ENCODE results near the gene GADD45G. TPM values are rescaled to one million over a fixed set of nuclear protein-coding genes. Genes with fewer than 3 reads are reported as not detected.

GADD45G gene
- total and polyA plus RNA-seq, 5 experiments from 2014 or later, result 0.21 to 3.7 (median 0.87) TPM; not detected in 1

- no peak for DNase-seq
- Mint-ChIP-seq H3K4me3 (no peak overlapping the region), H3K4me1 (peaks cover 11 to 30% (median 25%) of the 10 kb centered on the region in 4 donors), H3K27ac (no peak overlapping the region), H3K9me3 (no peaks in the 10 kb centered on the region), H3K27me3 (peaks cover 7 to 24% (median 15%) of the 10 kb centered on the region in 5 donors), H3K36me3 (no peaks in the 10 kb centered on the region)
- no peak for ATAC-seq
- POLR2A ChIA-PET, result no interaction called here
Observed at GRCh38 chr9:89577363-89577762, 27.4 kb upstream of the GADD45G start.

GRCh38 chr9:89579741-89580385 is 24.9 kb upstream of the GADD45G start:
- H3K9me3 Mint-ChIP-seq, result peaks cover 2 to 10% (median 4%) of the 10 kb centered on the region in 9 donors
- DNase-seq, result peak in 5 of 10 donors; percentile 24 to 69 (median 32)
- peak overlapping the region in 4 of 10 donors; percentile 13 to 60 (median 22) for H3K27ac Mint-ChIP-seq
- H3K4me3 Mint-ChIP-seq, result peak overlapping the region in 7 of 10 donors; percentile 23 to 54 (median 40)
- H3K36me3 Mint-ChIP-seq, result peaks cover 0 to 10% (median 4%) of the 10 kb centered on the region in 3 donors
- POLR2A ChIA-PET, result no interaction called here
- peaks cover 11 to 18% (median 15%) of the 10 kb centered on the region in 4 donors for H3K4me1 Mint-ChIP-seq
- H3K27me3 Mint-ChIP-seq, result peaks cover 14 to 45% (median 24%) of the 10 kb centered on the region in 5 donors
- ATAC-seq, result peak; percentile 71 to 92

DNA sequence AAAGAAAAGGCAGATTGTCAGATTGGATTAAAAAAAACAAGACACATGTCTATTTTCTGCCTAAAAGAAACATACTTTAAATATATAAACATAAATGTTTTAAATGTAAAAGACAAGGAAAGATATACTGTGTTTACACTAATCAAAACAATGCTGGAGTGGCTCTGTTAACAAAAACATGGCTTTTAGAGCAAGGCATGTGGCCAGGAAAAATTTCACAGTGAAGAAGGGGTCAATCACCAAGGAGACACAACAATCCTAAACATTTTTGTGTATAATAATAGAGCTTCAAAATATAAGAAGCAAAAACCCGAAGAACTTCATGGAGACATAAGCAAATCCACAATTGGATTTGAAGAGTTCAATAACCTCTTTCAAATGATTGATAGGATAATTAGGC is 18.5 kb upstream of the GADD45G start:
- DNase-seq (no peak), ATAC-seq (no peak)
- H3K27ac Mint-ChIP-seq, result no peak overlapping the region
- POLR2A ChIA-PET, result no interaction called here
- H3K4me3 Mint-ChIP-seq, result no peak overlapping the region
- peaks cover 7 to 29% (median 15%) of the 10 kb centered on the region in 5 donors for H3K27me3 Mint-ChIP-seq
- H3K9me3 Mint-ChIP-seq, result peaks cover 2 to 10% (median 4%) of the 10 kb centered on the region in 9 donors
- H3K4me1 Mint-ChIP-seq, result no peaks in the 10 kb centered on the region
- peaks cover 0 to 10% (median 4%) of the 10 kb centered on the region in 3 donors for H3K36me3 Mint-ChIP-seq

DNA sequence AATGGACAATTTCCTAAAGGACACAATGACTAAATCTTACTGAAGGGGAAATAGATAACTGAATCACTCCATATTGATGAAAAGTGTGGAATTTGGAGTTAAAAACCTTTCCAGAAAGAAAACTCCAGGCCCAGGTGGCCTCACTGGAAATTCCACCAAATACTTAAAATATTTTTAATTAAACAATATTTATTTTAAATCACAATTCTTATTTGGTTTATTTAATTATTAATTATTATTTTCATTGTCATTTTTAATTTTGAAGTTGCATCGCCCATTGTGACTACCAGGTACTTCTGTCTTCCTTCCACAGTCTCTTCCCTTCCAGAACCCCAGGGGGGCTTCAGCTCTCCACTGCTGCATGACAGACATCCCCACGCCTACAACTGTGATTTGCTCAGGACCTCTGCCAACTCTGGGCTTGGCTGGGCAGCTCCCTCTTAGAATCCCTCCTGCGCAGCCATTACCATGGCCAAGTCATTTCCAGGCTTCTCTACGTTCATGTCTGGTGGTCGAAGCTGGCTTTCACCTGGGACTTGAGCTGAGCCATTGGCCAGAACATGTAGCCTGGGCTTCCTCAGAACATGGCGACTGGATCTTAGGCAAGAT is 16.4 kb upstream of the GADD45G start:
- no peak overlapping the region for H3K4me3 Mint-ChIP-seq
- POLR2A ChIA-PET, result no interaction called here
- no peaks in the 10 kb centered on the region for H3K4me1 Mint-ChIP-seq
- peaks cover 0 to 10% (median 4%) of the 10 kb centered on the region in 3 donors for H3K36me3 Mint-ChIP-seq
- ATAC-seq (no peak), DNase-seq (peak in 1 of 10 donors; percentile 50)
- H3K9me3 Mint-ChIP-seq, result peaks cover 0 to 10% (median 4%) of the 10 kb centered on the region in 9 donors
- no peak overlapping the region for H3K27ac Mint-ChIP-seq
- H3K27me3 Mint-ChIP-seq, result peaks cover 7 to 23% (median 16%) of the 10 kb centered on the region in 5 donors

- no peak overlapping the region for H3K27ac Mint-ChIP-seq
- peaks cover 0 to 4% (median 0%) of the 10 kb centered on the region in 4 donors for H3K4me1 Mint-ChIP-seq
Observed at GRCh38 chr9:89590415-89590814, 14.4 kb upstream of the GADD45G start.

DNA sequence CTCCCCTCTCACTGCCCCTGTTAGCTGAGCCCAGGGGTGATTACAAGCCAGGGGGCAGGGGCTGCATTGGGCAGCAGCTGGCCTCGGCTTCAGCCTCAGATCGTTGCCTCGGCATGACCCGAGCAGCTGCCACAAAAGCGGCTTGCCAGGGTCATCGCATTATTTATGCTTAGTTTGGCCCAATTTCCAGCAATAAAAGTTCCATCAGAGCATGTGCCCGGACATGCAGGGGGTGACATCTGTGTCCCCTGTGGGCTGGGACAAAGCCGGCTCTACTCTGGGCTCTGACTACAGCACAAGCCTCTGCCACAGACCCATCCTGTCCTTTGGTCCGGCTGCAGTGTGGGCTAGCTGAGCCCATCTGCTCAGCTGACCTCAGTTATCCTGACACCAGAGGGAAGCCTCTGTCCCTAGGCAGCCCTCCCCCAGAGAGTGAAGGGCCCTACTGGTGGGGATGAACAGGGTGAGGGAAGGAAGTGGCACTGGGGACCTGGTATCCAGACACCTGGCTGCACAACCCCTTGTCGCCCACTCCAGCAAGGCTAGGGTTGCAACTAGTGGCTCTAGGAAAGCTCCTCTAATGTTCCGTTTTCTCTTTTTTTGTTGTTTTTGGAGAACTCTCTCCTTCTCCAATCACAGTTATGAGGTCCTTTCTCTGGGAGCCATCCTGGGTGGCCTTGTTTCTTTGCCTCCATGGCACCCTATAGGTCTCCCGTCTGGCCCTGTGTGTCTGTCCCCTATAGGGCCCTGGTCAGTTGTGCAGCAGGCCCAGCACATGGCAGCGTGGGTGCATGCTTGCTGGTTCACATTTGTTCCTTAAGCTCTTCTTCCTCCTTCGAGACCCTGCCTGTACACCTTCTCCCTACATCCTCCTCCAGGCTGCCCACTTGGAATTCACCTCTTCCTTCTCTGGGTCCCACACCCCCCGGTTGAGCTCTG is 13.3 kb upstream of the GADD45G start:
- Mint-ChIP-seq H3K4me1 (peaks cover 0 to 4% (median 0%) of the 10 kb centered on the region in 4 donors), H3K27ac (no peak overlapping the region), H3K4me3 (no peak overlapping the region), H3K27me3 (peaks cover 6 to 21% (median 14%) of the 10 kb centered on the region in 5 donors), H3K36me3 (no peaks in the 10 kb centered on the region), H3K9me3 (no peaks in the 10 kb centered on the region)
- POLR2A ChIA-PET, result interaction anchor here (0.6 kb wide), 1 partner anchor 264 kb away, joined by 4 read pairs; no protein-coding TSS in a partner anchor
- DNase-seq (peak in 1 of 10 donors; percentile 7), ATAC-seq (no peak)

More at GRCh38 chr9:89590415-89590814, 14.4 kb upstream of the GADD45G start:
- DNase-seq (no peak), ATAC-seq (no peak)
- Mint-ChIP-seq H3K9me3 (no peaks in the 10 kb centered on the region), H3K27me3 (peaks cover 6 to 21% (median 14%) of the 10 kb centered on the region in 5 donors), H3K4me3 (no peak overlapping the region), H3K36me3 (no peaks in the 10 kb centered on the region)
- POLR2A ChIA-PET, result no interaction called here

DNA sequence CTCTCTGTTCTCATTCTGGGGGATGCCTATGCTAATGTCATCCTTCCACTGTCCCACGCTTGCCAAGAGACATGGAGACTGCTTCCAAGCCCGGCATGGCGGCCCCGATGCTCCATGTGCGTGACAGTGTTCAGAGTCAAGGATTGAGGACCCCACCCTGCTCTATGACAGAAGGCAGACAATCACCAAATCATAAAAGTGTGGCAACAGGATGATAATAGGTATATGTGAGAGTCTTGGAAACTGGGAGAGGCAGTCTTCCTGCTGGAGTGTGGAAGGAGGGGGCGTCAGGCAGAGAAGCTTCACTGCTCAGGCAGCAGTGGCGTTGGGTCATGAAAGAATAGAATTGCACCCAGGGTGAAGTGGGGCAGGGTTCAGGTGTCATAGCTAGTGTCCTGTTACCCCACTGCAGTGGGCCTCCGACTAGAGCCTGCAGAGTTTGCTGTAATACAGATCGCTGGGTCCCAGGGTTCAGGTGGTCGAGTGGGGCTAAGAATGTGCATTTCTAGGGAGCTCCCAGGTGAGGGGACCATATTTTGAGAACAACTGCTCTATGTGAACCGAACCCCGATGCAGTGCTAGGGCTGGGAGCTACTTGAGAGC is 12.5 kb upstream of the GADD45G start:
- Mint-ChIP-seq H3K4me1 (peaks cover 0 to 4% (median 0%) of the 10 kb centered on the region in 4 donors), H3K36me3 (no peaks in the 10 kb centered on the region), H3K27ac (no peak overlapping the region), H3K9me3 (no peaks in the 10 kb centered on the region), H3K27me3 (peaks cover 6 to 21% (median 14%) of the 10 kb centered on the region in 5 donors), H3K4me3 (no peak overlapping the region)
- POLR2A ChIA-PET, result interaction anchor here (0.6 kb wide), 1 partner anchor 265 kb away, joined by 4 read pairs; no protein-coding TSS in a partner anchor
- ATAC-seq, result no peak
- DNase-seq, result peak in 1 of 10 donors; percentile 57

DNA sequence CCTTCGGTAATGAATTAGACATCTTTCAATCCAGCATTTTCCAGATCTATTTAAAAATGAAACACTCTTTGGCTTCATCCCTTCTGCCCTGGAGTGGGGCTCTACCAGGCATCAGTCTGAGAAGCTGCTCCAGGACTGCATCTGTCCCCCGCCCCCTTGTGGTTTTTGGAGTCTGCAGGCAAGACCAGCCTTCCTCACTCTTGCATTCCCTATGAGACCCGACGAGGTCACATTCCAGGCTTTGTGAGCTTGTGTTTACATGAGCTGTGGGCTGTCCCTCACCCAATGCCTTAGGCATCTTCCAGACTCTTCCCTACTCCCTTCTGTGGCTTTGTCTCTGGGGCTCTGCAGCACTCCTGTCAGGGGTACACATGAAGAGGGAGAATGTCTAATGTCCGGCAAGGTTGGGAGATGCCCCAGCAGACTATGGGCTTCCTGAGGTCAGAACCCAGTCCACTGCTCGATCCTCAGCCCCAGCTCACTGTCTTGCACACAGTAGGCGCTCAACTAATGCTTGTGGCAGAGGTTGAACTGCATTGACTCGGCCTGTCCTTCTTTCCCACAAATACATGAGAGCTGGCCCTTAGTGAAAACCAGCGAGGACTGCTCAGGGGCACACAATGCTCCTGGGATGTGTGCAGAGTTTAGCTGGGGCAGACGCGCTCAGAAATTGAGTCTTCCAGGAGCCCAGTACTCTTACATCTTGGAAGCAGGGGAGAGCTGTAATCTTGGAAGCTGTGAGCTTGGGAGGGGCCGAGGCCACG is 11.7 kb upstream of the GADD45G start:
- no peak overlapping the region for H3K4me3 Mint-ChIP-seq
- DNase-seq (peak in 1 of 10 donors; percentile 15), ATAC-seq (no peak)
- no peak overlapping the region for H3K27ac Mint-ChIP-seq
- POLR2A ChIA-PET, result no interaction called here
- H3K9me3 Mint-ChIP-seq, result no peaks in the 10 kb centered on the region
- peaks cover 0 to 4% (median 0%) of the 10 kb centered on the region in 4 donors for H3K4me1 Mint-ChIP-seq
- no peaks in the 10 kb centered on the region for H3K36me3 Mint-ChIP-seq
- peaks cover 6 to 21% (median 14%) of the 10 kb centered on the region in 5 donors for H3K27me3 Mint-ChIP-seq

- ATAC-seq (peak; percentile 76), DNase-seq (peak in 9 of 10 donors; percentile 30 to 74 (median 44))
- Mint-ChIP-seq H3K9me3 (no peaks in the 10 kb centered on the region), H3K4me3 (no peak overlapping the region), H3K4me1 (peaks cover 0 to 4% (median 0%) of the 10 kb centered on the region in 4 donors), H3K36me3 (no peaks in the 10 kb centered on the region), H3K27me3 (peaks cover 4 to 21% (median 14%) of the 10 kb centered on the region in 5 donors), H3K27ac (no peak overlapping the region)
- POLR2A ChIA-PET, result no interaction called here
Observed at GRCh38 chr9:89593727-89594427, 10.9 kb upstream of the GADD45G start.

DNA sequence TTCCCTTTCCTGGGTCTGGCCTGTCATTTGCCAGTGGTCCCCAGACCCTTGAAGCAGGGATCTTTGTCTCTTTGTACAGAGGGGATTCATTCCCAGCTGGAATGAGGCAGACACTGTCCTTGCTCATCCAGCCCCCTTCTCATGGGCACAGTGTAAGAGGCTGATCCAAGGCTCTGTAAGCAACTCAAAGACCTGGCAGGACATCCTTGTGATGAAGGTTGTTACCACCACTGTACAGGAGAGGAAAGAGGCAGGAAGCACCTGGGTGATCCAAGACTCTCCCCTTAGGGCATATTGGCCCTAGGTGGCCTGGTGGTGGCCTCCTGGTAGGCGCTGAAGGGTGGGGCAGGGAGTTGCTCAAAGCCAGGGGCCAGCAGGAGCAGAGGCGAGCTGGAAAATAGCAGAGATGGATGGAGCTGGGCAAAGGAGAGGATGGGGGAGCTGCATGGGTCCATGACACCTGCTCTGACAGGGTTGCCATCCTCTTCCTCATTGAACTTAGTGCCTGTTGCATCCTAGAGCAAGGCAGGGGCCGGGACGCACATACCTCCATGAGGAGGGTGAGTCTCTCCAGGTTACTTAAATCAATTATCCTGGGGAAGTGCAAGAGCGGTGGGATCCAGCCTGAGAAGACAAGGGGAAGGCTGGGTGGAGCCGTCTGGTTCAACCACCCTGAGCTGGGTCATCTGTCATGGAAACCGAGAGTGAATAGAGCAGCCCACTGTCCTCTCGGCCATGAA is 9.8 kb upstream of the GADD45G start:
- no peak for ATAC-seq
- Mint-ChIP-seq H3K27me3 (peaks cover 6 to 21% (median 14%) of the 10 kb centered on the region in 5 donors), H3K27ac (peak overlapping the region in 1 of 10 donors; percentile 65), H3K36me3 (no peaks in the 10 kb centered on the region), H3K4me1 (peaks cover 0 to 4% (median 0%) of the 10 kb centered on the region in 4 donors), H3K9me3 (no peaks in the 10 kb centered on the region), H3K4me3 (no peak overlapping the region)
- DNase-seq, result peak in 1 of 10 donors; percentile 44
- POLR2A ChIA-PET, result no interaction called here

All from naive thymus-derived CD8-positive, alpha-beta T cell (primary cell).